Measurements from ENCODE around the gene COL28A1. TPM values are rescaled to one million over a fixed set of nuclear protein-coding genes. Genes with fewer than 3 reads are reported as not detected.

The COL28A1 gene
- total and polyA plus RNA-seq, 2 of the 13 experiments (the other 11 are each of a cell fraction or from before 2014, with no cell fraction given) = 0.07 to 0.15 TPM

DNA sequence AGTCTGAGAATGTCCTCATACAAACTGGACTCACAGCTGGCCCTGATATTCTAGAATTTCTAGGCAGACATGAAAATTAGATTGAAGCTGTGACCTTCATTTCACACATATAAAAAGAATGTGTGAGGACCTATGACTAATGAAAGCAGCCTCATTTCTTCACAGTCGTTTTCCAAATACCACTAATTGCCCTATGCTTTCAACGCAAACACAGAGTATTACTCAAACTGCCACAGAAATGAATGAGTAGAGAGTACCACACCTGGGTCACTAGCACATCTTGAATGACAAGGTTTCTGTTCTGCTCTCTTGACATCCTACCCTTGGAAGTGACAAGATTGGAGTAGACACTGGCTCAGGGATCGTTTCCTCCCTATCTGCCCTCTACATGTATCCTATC, 211.0 kb downstream of the COL28A1 start:
- Histone ChIP-seq H3K27me3 (ENCODE audit: control insufficient read depth in 1 of 2, insufficient read depth in 2 of 2, low read length in 2 of 2) (peaks cover 0 to 6% of the 10 kb centered on the region in 2 experiments; a peak in 2 of 5 replicates), H3K9me3 (ENCODE audit: low read length) (no peaks in the 10 kb centered on the region), H3K4me3 (replicated peaks in 1 of 3; ENCODE audit: insufficient read depth in 1 of 3, low read depth in 2 of 3, low read length in 3 of 3) (no peak overlapping the region), H3K36me3 (replicated peaks in 1 of 2; ENCODE audit: control insufficient read depth in 1 of 2, insufficient read depth in 2 of 2, low read length in 2 of 2) (no peaks in the 10 kb centered on the region), H3K9ac (ENCODE audit: insufficient read depth, low read depth, low read length) (no peak overlapping the region), H3K27ac (ENCODE audit: extremely low read length, insufficient read depth, low read length) (no peak overlapping the region), H4K20me1 (ENCODE audit: insufficient read depth, low read length) (no peaks in the 10 kb centered on the region), H3K4me1 (ENCODE audit: insufficient read depth, low read length) (peaks cover 11% of the 10 kb centered on the region), H3K4me2 (ENCODE audit: low read depth, low read length) (no peak overlapping the region), H2AFZ (ENCODE audit: low read length) (no peak overlapping the region), H3K79me2 (ENCODE audit: insufficient read depth, low read length) (no peaks in the 10 kb centered on the region)
- WGBS (ENCODE audit: low lambda C conversion rate) = 0% methylated on average over 3 of the region's 3 CpGs
- CTCF ChIA-PET (ENCODE audit: low intra/inter-chr PET ratio, low total read pairs) = no interaction called here
- BruUV-seq (replicated peaks) = no TSS peak
- DNase-seq (ENCODE audit: low spot score) = no peak
- POLR2A ChIA-PET = no interaction called here
- TF ChIP-seq ZNF766 (CRISPR knock-in tag; IDR thresholded peaks at IDR 0.05; ENCODE audit: borderline replicate concordance) (no peak), ZKSCAN5 (CRISPR knock-in tag; IDR thresholded peaks at IDR 0.05) (no peak), SAP130 (CRISPR knock-in tag; IDR thresholded peaks at IDR 0.05; ENCODE audit: low read depth) (no peak), ZNF468 (CRISPR knock-in tag; IDR thresholded peaks at IDR 0.05) (no peak), ZNF180 (CRISPR knock-in tag; IDR thresholded peaks at IDR 0.05; ENCODE audit: borderline replicate concordance, low read depth) (no peak), ZNF556 (CRISPR knock-in tag; IDR thresholded peaks at IDR 0.05; ENCODE audit: borderline replicate concordance) (no peak), MED13 (CRISPR knock-in tag; IDR thresholded peaks at IDR 0.05) (no peak), MLLT10 (CRISPR knock-in tag; IDR thresholded peaks at IDR 0.05) (no peak), ZNF136 (CRISPR knock-in tag; IDR thresholded peaks at IDR 0.05; ENCODE audit: low read depth) (no peak), ZNF331 (CRISPR knock-in tag; IDR thresholded peaks at IDR 0.05) (no peak), EED (CRISPR knock-in tag; IDR thresholded peaks at IDR 0.05) (no peak), GABPB1 (CRISPR knock-in tag; IDR thresholded peaks at IDR 0.05) (no peak), SIN3B (IDR thresholded peaks at IDR 0.05; ENCODE audit: low read length) (no peak)
- ATAC-seq = no peak
- in situ Hi-C loops (cut with HindIII; ENCODE audit: extremely low pct_ligation_motif_present, low pct_unique_long_range_greater_than_20kb) = no loop called here
- intact Hi-C loops (cut with micrococcal nuclease; ENCODE audit: unreplicated experiment) = no loop called here
- no peak for FAIRE-seq

Data from HepG2 (cell line).